Heart right ventricle (tissue), 16 donors: ENCODE results near the gene KCNQ5. TPM values are rescaled to one million over a fixed set of nuclear protein-coding genes. Genes with fewer than 3 reads are reported as not detected.

Experiments
- ATAC-seq, 8 donors: fragments of 200-7000 bp; cut with Tn5 transposase; one replicate each; pipeline ENCODE4 v1.9.1; 2020; ENCODE audit warnings: mild to moderate bottlenecking in 8 of 8, moderate library complexity in 8 of 8, moderate number of reproducible peaks in 1 of 8
- DNase-seq, 2 donors: peaks; one replicate each; pipeline ENCODE4 v3.0.0-alpha.2; 2020
- H3K27ac ChIP-seq, 10 donors: fragments of 200-600 bp; sonication (generic) in 2 of 10; one replicate each; pipeline versions ENCODE4 v1.5.0 to v1.8.0; 2020 to 2022; ENCODE audit warnings: mild to moderate bottlenecking in 3 of 10
- H3K27me3 ChIP-seq, 7 donors: fragments of 200-600 bp; one replicate each; pipeline ENCODE4 v1.8.0; 2021 to 2022; ENCODE audit warnings: mild to moderate bottlenecking in 2 of 7
- H3K36me3 ChIP-seq, 9 donors: fragments of 200-600 bp; sonication (generic) in 1 of 9; one replicate each; pipeline versions ENCODE4 v1.5.0 to v1.8.0; 2020 to 2022; ENCODE audit warnings: mild to moderate bottlenecking in 2 of 9
- H3K4me1 ChIP-seq, 9 donors: fragments of 200-600 bp; sonication (generic) in 1 of 9; one replicate each; pipeline versions ENCODE4 v1.5.0 to v1.8.0; 2020 to 2022; ENCODE audit warnings: mild to moderate bottlenecking in 4 of 9
- H3K4me3 ChIP-seq, 10 donors: fragments of 200-600 bp; sonication (generic) in 2 of 10; one replicate each; pipeline versions ENCODE4 v1.5.0 to v1.8.0; 2020 to 2022; ENCODE audit warnings: mild to moderate bottlenecking in 7 of 10, moderate library complexity in 2 of 10
- H3K9me3 ChIP-seq, 11 donors: fragments of 200-600 bp in 10 of 11; sonication (generic) in 2 of 11; one replicate each; pipeline versions ENCODE4 v1.5.0 to v1.8.0; 2013 to 2022; ENCODE audit warnings: mild to moderate bottlenecking in 2 of 11, control low read depth in 1 of 11, moderate library complexity in 1 of 11
- WGBS, 2 donors: extraction: QIAGEN DNeasy Blood & Tissue Kit; methylation state at CpG; one replicate each; pipeline ENCODE4 v1.1.7; 2013; ENCODE audit warnings: inconsistent platforms in 1 of 2; 5-methylcytosine and 5-hydroxymethylcytosine counted together
- intact Hi-C, 10 donors: fragments of 100-400 bp; cut with DNase I; formaldehyde crosslinking; loops; one replicate each; pipeline versions ENCODE4 v1.11.1 to v1.14.2; 2022
- polyA plus RNA-seq, 2 donors: library from polyadenylated mRNA; stranded (reverse); fragments of 200-250 nt; gene quantifications; one replicate each; pipeline ENCODE4 v1.2.3, GENCODE V29; 2013
- total RNA-seq, 10 donors: library from RNA; stranded (reverse); fragmentation: NEBNext Ultra II Directional in 3 of 10; extraction: Animal tissue kit (Norgen Biotek cat#: 25700) in 3 of 10; gene quantifications; one replicate each; pipeline versions ENCODE4 v1.2.1 to v1.2.4, GENCODE V29; 2021 to 2023
- TF ChIP-seq, protein P1 (sequence below), 9 donors: fragments of 200-600 bp; sonication (generic) in 2 of 9; IDR thresholded peaks; one replicate each; pipeline versions ENCODE4 v1.5.0 to v1.8.0; 2021 to 2022; ENCODE audit warnings: antibody characterized with exemption in 9 of 9, mild to moderate bottlenecking in 5 of 9, moderate library complexity in 1 of 9
- donor health status: Arrhythmogenic right ventricular cardiomyopathy.
- donor health status: ischemic (EF 13 %, LVEDD 7.1; RV severe dilation, severe dysfunction).
- donor health status: healthy with polysubstance abuse.
- donor health status: DM: no; HTN: yes; CAD: no.
- donor health status: DM: no; HTN: no; CAD: no.
- donor health status: ischemic (EF 25% LVEDD 6.9; RV normal size, moderate dysfunction).
- donor health status: ischemic (EF 25% LVEDD 5.7; RV mildly dilated, moderate dysfunction).
- donor health status: healthy.
- donor health status: DM: yes; HTN: yes; CAD: no.
- donor health status: Ischemic cardiomyopathy.
- donor health status: ischemic (EF 35%, LVEDD 5.7; RV mildly dilated, moderate dysfunction).
- donor health status: nonischemic (EF 11% LVEDD 7.7; RV severe dilation, severe dysfunction).
- donor health status: DM: yes; HTN: yes; CAD: no.
- donor health status: PGD.
- donor health status: ischemic (EF 29% LVEDD 5.4; RV normal size, mild dysfunction).
- donor health status: nonischemic (EF 23%, LVEDD 6.1; RV moderate dilation, normal function).

KCNQ5 gene
- total and polyA plus RNA-seq, 12 donors: under 0.01 to 0.15 (median 0.12) TPM; not detected in 9

DNA sequence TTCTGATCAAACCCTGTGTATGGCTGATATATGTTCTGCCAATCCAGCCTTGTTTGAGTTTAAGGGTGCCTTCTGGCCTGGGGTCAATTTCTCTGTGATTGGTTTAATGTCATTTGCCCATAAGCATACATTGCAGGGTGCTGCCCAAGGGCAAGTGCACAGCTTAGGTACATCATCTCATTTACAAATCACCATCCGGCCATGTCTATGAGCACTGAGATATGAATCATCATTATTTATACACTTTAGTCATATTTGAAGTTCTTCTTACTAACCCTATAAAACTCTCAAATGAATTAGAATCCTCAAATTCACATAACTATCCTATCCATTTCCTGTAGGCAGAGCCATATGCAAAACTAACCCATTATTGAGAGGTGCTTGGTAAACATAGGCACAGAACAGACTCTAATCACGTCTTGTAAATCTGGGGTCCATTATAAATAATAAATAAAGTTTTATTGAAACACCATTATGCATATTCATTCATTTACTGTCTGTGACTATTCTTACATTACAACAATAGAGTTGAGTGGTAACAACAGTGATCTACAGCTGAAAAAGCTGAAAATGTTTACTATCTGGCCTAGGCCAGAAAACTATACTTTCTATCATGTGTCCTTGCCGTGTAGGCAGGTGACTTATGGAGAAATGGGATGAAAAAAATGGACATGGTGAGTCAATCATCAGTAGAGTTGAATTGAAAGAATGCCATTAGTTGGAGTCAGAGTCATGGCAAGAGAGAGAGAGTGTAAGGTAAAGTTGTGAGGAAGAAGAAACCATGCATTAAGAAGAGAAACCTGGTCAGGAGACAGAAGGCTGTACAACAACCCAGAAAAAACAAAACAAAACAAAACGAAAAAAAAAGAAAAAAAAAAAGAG, 25.0 kb downstream of the KCNQ5 start:
- WGBS, 2 donors: 78 to 86% methylated on average over 4 of the region's 4 CpGs
- no peak for ATAC-seq
- DNase-seq: no peak
- H3K36me3 ChIP-seq: no peaks in the 10 kb centered on the region
- H3K4me1 ChIP-seq: no peaks in the 10 kb centered on the region
- H3K27ac ChIP-seq: no peak overlapping the region
- TF ChIP-seq, protein P1, sequence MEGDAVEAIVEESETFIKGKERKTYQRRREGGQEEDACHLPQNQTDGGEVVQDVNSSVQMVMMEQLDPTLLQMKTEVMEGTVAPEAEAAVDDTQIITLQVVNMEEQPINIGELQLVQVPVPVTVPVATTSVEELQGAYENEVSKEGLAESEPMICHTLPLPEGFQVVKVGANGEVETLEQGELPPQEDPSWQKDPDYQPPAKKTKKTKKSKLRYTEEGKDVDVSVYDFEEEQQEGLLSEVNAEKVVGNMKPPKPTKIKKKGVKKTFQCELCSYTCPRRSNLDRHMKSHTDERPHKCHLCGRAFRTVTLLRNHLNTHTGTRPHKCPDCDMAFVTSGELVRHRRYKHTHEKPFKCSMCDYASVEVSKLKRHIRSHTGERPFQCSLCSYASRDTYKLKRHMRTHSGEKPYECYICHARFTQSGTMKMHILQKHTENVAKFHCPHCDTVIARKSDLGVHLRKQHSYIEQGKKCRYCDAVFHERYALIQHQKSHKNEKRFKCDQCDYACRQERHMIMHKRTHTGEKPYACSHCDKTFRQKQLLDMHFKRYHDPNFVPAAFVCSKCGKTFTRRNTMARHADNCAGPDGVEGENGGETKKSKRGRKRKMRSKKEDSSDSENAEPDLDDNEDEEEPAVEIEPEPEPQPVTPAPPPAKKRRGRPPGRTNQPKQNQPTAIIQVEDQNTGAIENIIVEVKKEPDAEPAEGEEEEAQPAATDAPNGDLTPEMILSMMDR (IDR thresholded peaks at IDR 0.05): no peak
- intact Hi-C loops: no loop called here
- no peaks in the 10 kb centered on the region for H3K27me3 ChIP-seq
- no peak overlapping the region for H3K4me3 ChIP-seq
- no peaks in the 10 kb centered on the region for H3K9me3 ChIP-seq

DNA sequence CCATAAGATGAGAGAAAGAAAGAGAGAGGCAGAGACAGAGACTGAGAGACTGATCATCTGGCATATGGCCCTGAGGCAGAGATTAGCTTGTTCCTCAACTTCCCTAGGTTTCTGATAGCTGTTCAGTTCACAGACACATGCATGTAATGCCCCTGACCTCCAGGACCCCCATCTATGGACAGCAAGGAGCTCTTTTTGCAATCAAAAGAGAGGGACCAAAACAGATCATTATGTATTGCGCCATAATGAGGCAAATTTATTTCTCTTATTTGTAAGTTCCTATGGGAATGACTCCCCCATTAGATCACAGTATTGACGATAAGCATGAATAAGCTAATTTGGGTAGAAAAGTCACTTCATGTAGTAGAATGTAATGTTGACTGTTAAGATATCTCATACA, 25.6 kb downstream of the KCNQ5 start:
- no peaks in the 10 kb centered on the region for H3K4me1 ChIP-seq
- H3K27ac ChIP-seq: no peak overlapping the region
- WGBS, 2 donors: 94 to 98% methylated on average over 2 of the region's 2 CpGs
- H3K27me3 ChIP-seq: no peaks in the 10 kb centered on the region
- intact Hi-C loops: no loop called here
- H3K36me3 ChIP-seq: no peaks in the 10 kb centered on the region
- H3K9me3 ChIP-seq: no peaks in the 10 kb centered on the region
- no peak overlapping the region for H3K4me3 ChIP-seq
- TF ChIP-seq, protein P1 (IDR thresholded peaks at IDR 0.05): no peak
- DNase-seq (no peak), ATAC-seq (no peak)

DNA sequence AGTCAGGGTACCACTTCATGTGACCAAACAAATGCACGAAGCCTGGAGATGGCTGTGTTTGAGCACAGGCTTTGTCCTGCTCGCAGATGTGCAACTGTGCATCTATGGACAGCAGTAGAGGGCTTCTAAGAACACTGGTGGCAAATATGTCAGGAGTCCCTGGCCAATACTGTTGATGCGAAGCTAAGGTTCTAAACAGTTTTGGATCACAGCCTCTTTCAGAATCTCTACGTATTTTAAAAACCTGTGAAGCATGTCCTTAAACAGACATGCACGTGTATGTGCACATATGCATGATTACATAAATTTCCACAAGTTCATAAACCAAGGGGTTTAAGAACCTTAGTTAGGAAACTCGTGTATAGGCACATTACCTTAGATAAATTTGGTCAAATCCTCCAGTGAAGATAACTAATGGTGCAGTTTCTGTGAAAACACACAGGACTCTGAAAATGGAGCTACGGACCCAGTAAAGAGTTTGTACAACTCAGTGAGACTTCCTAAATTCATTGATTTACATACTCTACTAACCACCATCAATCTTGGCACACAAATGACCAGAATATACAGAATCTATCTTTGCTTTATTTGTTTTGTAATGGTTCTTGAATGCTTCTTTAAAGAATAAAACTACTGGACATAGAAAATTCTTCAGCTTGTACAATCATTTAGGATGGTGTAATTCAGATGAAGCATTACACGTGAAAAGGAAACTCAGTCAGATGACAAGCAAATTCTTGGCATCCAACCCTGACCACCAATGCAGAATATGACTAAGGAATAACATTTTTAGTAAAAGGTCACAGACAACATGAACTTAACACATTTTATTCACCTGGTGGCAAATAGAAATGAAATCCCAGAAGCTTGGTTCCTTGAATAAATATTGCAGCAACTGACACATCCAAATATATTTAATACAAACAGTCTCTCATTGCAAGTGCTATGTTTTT, 27.4 kb downstream of the KCNQ5 start:
- Histone ChIP-seq H3K36me3 (no peaks in the 10 kb centered on the region), H3K27ac (no peak overlapping the region)
- ATAC-seq: no peak

More for the DNA sequence above, 27.4 kb downstream of the KCNQ5 start:
- DNase-seq: no peak
- H3K9me3 ChIP-seq: no peaks in the 10 kb centered on the region
- no peaks in the 10 kb centered on the region for H3K4me1 ChIP-seq
- WGBS, 2 donors: 77 to 79% methylated on average over 8 of the region's 8 CpGs
- no peaks in the 10 kb centered on the region for H3K27me3 ChIP-seq
- H3K4me3 ChIP-seq: no peak overlapping the region
- TF ChIP-seq, protein P1 (IDR thresholded peaks at IDR 0.05): no peak
- intact Hi-C loops: no loop called here
